HG03558 (cell line): ENCODE measurements around the gene SLMAP.

Experiments used
- ATAC-seq: cut with Tn5 transposase; IDR thresholded peaks from one replicate; pipeline ENCODE4 v1.9.1; 2021; ENCODE audit warnings: moderate number of reproducible peaks; ENCODE audit not compliant: unreplicated experiment; ENCODE audit errors: extremely low read depth

Gene SLMAP

DNA sequence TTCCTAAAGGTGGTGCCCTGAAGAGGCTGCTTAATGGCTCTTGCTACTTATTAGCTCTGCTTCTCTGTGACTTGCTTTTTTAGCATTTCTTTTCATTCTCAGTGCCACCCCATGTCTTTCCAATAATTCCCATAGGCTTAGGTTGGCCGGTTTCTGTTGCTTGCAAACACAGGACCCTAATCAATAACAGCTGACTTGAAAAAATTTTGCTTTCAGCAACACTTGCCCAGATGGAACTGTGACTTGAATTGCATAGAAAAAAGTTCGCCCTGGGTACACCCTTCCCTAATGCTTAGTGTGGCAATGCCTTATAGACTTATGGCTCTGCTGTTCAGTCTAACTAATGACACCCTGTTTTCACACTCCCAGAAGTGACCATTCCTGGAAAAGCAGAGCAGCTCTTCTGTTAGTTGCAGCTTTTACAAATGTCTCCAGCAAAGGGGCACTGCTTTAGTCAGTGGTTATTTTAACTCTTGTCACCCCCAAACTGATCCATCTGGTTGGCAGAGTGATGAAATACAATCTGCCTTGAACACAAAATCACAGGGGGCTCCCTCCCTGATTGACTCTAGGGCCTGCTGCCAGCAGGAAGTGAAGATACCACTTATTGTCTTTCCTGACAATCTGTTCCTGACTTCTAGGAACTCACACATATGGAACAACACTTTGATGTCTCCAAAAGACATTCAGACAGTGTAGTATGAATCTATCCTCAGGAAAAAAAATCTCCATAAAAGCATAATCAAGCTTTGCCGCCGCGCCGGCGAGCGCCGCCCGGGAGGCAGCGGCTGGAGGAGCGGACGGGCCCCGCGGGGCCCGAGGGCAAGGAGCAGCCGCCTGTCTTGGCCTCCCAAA lies 9.7 kb upstream of the SLMAP start:
- ATAC-seq: no peak

DNA sequence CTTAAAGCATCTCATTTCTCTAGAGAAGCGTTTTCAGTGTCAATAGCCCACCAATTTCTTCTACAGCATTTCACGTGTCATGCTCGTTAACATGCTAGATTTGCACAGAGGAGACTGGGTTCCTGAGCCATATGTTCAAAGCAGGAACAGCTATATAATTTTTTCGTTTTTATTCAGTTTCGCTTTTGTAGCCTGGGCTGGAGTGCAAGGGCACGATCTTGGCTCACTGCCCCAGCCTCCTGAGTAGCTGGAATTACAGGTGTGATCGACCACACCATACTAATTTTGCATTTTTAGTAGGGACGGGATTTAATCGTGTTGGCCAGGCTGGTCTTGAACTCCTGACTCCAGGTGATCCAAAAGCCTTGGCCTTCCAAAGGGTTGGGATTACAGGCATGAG lies 6.6 kb upstream of the SLMAP start:
- ATAC-seq: no peak

DNA sequence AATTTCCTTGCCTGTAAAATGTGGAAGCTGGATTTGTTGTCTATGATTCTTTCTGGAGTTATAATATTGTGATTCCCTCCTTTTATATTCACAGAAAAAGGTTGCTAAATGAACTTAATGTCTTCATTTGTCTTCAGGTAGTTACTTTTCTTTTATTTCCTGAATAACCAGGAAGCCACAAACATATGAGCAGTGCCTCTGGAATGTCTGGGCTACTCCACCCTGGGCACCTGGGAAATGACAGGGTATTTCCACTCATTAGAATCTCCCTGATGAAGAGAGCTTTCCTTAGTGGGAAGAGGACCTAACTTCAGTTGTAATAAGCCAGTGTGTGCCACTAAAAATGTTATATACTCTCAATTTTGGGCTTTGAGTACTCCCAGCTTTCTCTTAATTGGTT lies 3.8 kb upstream of the SLMAP start:
- no peak for ATAC-seq

- no peak for ATAC-seq
Observed at GRCh38 chr3:57753016-57753415, 3.1 kb upstream of the SLMAP start.

GRCh38 chr3:57755368-57755675 lies 787 bp upstream of the SLMAP start:
- ATAC-seq: no peak

GRCh38 chr3:57756528-57757401 lies 656 bp downstream of the SLMAP start:
- ATAC-seq: peak; percentile 7

- no peak for ATAC-seq
Observed at GRCh38 chr3:57757642-57758297, 1.7 kb downstream of the SLMAP start.

- ATAC-seq: no peak
Observed at GRCh38 chr3:57758686-57759085, 2.6 kb downstream of the SLMAP start.

- ATAC-seq: no peak
Observed at GRCh38 chr3:57764794-57765193, 8.7 kb downstream of the SLMAP start.

DNA sequence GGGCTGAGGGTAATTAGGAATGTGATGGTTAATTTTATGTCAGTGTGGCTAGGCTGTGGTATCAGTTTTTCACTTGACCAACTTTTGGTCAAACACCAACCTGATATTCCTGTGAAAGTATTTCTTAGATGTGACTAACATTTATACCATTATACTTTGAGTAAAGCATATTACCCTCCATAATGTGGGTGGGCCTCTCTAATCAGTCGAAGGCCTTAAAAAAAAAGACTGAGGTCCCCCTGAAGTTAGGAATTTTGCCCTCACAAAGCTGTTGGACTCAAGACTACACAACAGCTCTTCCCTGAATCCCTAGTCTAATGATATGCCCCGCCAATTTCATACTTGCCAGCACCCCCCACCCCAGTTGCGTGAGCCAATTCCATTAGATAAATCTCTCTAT lies 12.5 kb downstream of the SLMAP start:
- no peak for ATAC-seq

DNA sequence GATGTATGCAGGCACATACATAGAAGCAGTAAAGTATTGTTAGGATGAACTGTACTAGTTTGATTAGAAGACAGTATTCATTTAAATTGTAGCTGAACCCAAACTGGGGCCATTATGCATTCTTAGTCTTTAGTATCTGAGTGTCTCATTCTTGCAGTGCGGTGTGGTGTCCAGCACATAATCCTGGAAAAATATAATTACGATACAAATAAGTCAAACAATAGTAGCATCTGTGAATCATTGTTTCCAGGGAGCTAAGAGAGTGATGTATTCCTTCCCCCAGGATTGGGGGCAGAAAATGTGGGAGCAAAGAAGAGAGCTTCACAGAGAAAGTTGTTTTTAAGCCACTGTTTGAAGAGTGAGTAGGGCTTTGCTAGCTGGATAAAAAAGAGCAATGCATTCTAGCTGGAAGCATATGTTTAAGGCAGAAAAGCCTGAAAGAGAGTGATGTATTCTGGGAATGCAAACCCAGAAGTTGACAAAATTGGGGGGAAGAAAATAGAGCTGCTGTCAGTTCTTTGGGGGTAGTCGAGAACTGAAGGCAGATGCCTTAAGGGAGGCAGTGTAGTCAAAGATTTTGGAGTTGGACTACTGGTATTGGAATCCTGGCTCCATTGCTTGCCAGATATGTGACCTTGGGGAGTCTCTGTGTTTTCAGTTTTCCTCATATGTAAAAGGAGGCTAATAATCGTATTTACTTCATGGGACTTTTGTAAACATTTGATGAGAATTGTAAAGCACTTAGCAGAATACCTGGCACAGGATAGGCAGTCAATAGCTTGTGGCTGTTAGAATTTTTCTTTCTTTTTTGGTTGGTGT lies 14.1 kb downstream of the SLMAP start:
- no peak for ATAC-seq

DNA sequence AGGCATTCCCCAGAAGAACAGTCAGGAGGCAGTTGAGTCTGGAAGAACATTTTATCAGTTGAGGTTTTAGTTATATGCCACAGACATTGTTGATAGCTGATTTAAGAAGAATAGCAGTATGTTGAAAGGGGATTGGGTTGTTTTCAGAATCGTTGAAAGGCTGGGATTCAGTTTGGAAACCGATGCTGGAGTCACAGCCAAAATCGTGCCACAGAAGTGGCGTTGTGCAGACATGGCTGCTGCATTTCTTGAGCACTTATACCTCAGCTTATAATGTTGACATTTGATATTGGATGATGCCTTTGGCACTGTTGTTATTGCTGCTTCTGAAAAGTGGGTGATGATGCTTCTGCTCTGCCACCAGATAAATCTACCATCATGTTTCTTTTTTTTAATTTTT lies 16.1 kb downstream of the SLMAP start:
- ATAC-seq: no peak

DNA sequence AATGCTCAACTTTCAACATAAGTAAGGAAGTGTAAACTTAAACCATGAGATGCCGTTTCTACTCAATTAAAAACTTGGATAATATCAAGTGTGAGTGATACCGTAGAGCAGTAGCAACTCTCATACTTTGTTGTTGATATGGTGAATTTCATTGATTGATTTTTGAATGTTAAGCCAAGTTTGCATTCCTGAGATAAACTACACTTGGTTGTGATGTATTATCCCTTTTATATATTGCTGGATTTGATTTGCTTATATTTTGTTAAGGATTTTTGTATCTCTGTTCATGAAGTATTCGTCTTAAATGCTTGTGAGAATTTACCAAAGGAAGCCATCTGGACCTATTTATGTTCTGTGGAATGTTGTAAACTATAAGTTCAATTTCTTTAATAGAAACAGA lies 21.7 kb downstream of the SLMAP start:
- no peak for ATAC-seq

DNA sequence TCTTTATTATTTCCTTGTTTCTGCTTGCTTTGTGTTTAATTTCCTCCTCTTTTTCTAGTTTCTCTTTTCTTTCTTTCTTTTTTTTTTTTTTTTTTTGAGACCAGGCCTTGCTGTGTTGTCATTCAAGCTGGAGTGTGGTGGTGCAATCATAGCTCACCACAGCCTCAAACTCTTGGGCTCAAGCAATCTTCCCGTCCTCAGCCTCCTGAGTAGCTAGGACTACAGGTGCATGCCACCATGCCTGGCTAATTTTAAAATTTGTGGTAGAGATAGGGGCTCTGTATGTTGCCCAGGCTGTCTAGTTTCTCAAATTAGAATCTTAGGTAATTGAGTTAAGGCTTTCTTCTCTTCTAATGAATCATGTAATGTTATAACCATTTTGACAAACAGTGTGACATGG lies 22.4 kb downstream of the SLMAP start:
- ATAC-seq: no peak

DNA sequence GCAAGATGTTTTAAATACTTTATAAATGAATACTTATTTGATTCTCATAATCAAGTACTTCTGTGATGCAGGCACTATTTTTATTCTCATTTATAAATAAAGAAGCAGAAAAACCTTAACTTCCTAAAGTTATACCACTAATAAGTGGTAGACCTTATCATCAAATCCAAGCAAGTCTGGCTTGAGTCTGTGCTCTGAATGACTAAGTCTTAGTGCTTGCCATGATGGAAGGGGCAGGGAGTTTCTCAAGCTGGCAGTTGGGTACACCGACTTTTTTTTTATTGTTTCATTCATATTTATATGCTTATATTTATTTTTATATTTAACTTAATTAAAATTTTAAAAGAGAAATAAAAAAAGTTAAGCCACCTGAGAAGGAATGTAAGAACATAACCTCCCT lies 23.6 kb downstream of the SLMAP start:
- ATAC-seq: no peak

GRCh38 chr3:57783186-57784088 lies 27.3 kb downstream of the SLMAP start:
- ATAC-seq: no peak

GRCh38 chr3:57784089-57784735 lies 28.1 kb downstream of the SLMAP start:
- ATAC-seq: no peak

DNA sequence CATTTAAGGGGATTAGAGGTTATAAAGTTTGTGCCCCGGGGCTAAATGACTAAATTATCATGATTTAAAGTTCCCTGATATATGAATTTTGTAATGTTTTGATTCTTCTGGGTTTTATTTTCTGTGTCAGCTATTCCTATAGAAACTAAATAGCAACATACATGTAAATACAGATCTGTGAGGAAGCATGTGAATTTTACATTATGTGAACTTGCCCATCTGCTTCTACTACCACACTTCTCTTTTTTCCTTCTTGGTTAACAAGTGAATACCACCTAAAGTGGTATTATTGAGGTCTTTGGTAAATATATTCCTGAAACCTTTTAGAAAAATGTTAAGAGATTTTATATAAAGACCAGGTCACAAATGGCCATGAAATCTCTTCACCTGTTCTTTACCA lies 29.3 kb downstream of the SLMAP start:
- ATAC-seq: no peak
